NCI-H774 (cell line): ENCODE results near the gene MRPL44.

Source experiments
- DNase-seq: peaks from one replicate; lab custom pipeline; 2025; lab: John Stamatoyannopoulos, UW

MRPL44 gene

GRCh38 chr2:224009605-224010315 lies 52.5 kb downstream of the MRPL44 start:
- no peak for DNase-seq

- no peak for DNase-seq
Observed at GRCh38 chr2:224011837-224012236, 54.6 kb downstream of the MRPL44 start.

GRCh38 chr2:224014336-224014735 lies 57.1 kb downstream of the MRPL44 start:
- DNase-seq = no peak

- no peak for DNase-seq
Observed at GRCh38 chr2:224016963-224017362, 59.7 kb downstream of the MRPL44 start.
